ENCODE data around the gene SORT1.

- no peak for TF ChIP-seq ISL1 (CRISPR knock-in tag; IDR thresholded peaks at IDR 0.05)
- TF ChIP-seq ZFP30 (CRISPR knock-in tag; IDR thresholded peaks at IDR 0.05): no peak
- TF ChIP-seq ZFP3 (CRISPR knock-in tag; IDR thresholded peaks at IDR 0.05): no peak
- TF ChIP-seq POU6F1 (CRISPR knock-in tag; IDR thresholded peaks at IDR 0.05; ENCODE audit: borderline replicate concordance, low read depth): no peak
- TF ChIP-seq ARNTL (CRISPR knock-in tag; IDR thresholded peaks at IDR 0.05; ENCODE audit: borderline replicate concordance, low read depth): no peak
- TF ChIP-seq ZNF70 (CRISPR knock-in tag; IDR thresholded peaks at IDR 0.05): no peak
- no peak for TF ChIP-seq CREB5 (CRISPR knock-in tag; IDR thresholded peaks at IDR 0.05; ENCODE audit: low read depth)
These were observed 35.6 kb upstream of the SORT1 start for GRCh38 chr1:109433322-109433721.

Measured in SK-N-SH treated with all-trans-retinoic acid at 6 μM for 48 hours (cell line).